ENCODE measurements around the gene MPZL3. TPM values are rescaled to one million over a fixed set of nuclear protein-coding genes. Genes with fewer than 3 reads are reported as not detected.
A peak's percentile ranks its signal among the peaks of the same experiment; 100 is the strongest.

MPZL3 gene
- total and polyA plus RNA-seq, 2 experiments from 2014 or later = 10.2 to 20.6 TPM

- no peak for DNase-seq (ENCODE audit: low spot score)
- 88% methylated on average over 1 of the region's 1 CpG for WGBS (ENCODE audit: low lambda C conversion rate, missing lambda C conversion rate)
- Histone ChIP-seq H3K4me3 (no peak overlapping the region), H2AFZ (no peak overlapping the region), H4K20me1 (ENCODE audit: insufficient read depth, poor library complexity, severe bottlenecking) (no peaks in the 10 kb centered on the region), H3K79me2 (peaks cover 24% of the 10 kb centered on the region), H3K9me3 (ENCODE audit: low read depth) (no peaks in the 10 kb centered on the region), H3K9me2 (replicated peaks; ENCODE audit: insufficient read depth) (no peaks in the 10 kb centered on the region), H3K4me1 (ENCODE audit: insufficient read depth) (peaks cover 19% of the 10 kb centered on the region), H3K4me2 (peak overlapping the region; percentile 73), H3K36me3 (replicated peaks; ENCODE audit: insufficient read depth, low read depth) (no peaks in the 10 kb centered on the region), H3K27ac (peak overlapping the region; percentile 93), H3K27me3 (no peaks in the 10 kb centered on the region)
- TF ChIP-seq EZH2 (IDR thresholded peaks at IDR 0.05; ENCODE audit: borderline replicate concordance) (no peak), EZH2phosphoT487 (IDR thresholded peaks at IDR 0.05; ENCODE audit: low read depth, severe bottlenecking, unreplicated experiment) (no peak), CTCF (IDR thresholded peaks at IDR 0.05; ENCODE audit: poor library complexity) (no peak)
These were observed 13.8 kb upstream of the MPZL3 start for GRCh38 chr11:118265954-118266353.

GRCh38 chr11:118264569-118265465 lies 12.7 kb upstream of the MPZL3 start:
- Histone ChIP-seq H3K4me1 (ENCODE audit: insufficient read depth) (peaks cover 19% of the 10 kb centered on the region), H4K20me1 (ENCODE audit: insufficient read depth, poor library complexity, severe bottlenecking) (no peaks in the 10 kb centered on the region), H3K9me2 (replicated peaks; ENCODE audit: insufficient read depth) (no peaks in the 10 kb centered on the region), H2AFZ (peak overlapping the region; percentile 43), H3K36me3 (replicated peaks; ENCODE audit: insufficient read depth, low read depth) (no peaks in the 10 kb centered on the region), H3K79me2 (peaks cover 24% of the 10 kb centered on the region), H3K9me3 (ENCODE audit: low read depth) (no peaks in the 10 kb centered on the region), H3K4me2 (peak overlapping the region; percentile 73), H3K4me3 (peak overlapping the region; percentile 34), H3K27me3 (no peaks in the 10 kb centered on the region), H3K27ac (peak overlapping the region; percentile 93)
- TF ChIP-seq EZH2 (IDR thresholded peaks at IDR 0.05; ENCODE audit: borderline replicate concordance) = no peak
- TF ChIP-seq CTCF (IDR thresholded peaks at IDR 0.05; ENCODE audit: poor library complexity) = no peak
- TF ChIP-seq EZH2phosphoT487 (IDR thresholded peaks at IDR 0.05; ENCODE audit: low read depth, severe bottlenecking, unreplicated experiment) = no peak
- no peak for DNase-seq (ENCODE audit: low spot score)
- WGBS (ENCODE audit: low lambda C conversion rate, missing lambda C conversion rate) = 35% methylated on average over 13 of the region's 13 CpGs

GRCh38 chr11:118263695-118264568 lies 11.8 kb upstream of the MPZL3 start, which contains the start of gene MPZL2:
Gene MPZL2 (minus strand): TSS chr11:118264297. CDS start chr11:118264153, 144 bp downstream.
- Histone ChIP-seq H3K4me2 (peak within 1 kb of the TSS; percentile 73), H3K9me2 (replicated peaks; ENCODE audit: insufficient read depth) (no peaks in the 10 kb centered on the region)
- 6% methylated on average over 19 of the region's 19 CpGs for WGBS (ENCODE audit: low lambda C conversion rate, missing lambda C conversion rate)

More at GRCh38 chr11:118263695-118264568, 11.8 kb upstream of the MPZL3 start, which contains the start of gene MPZL2:
- H3K27ac ChIP-seq = peak within 1 kb of the TSS; percentile 93
- no peaks in the 10 kb centered on the region for H3K9me3 ChIP-seq (ENCODE audit: low read depth)
- H2AFZ ChIP-seq = peak within 1 kb of the TSS; percentile 43
- peaks cover 26% of the 10 kb centered on the region for H3K79me2 ChIP-seq
- DNase-seq (ENCODE audit: low spot score) = peak; percentile 83
- TF ChIP-seq CTCF (IDR thresholded peaks at IDR 0.05; ENCODE audit: poor library complexity) (peak; percentile 13), EZH2 (IDR thresholded peaks at IDR 0.05; ENCODE audit: borderline replicate concordance) (no peak)
- H3K4me3 ChIP-seq = peak within 1 kb of the TSS; percentile 34
- no peaks in the 10 kb centered on the region for H3K36me3 ChIP-seq (replicated peaks; ENCODE audit: insufficient read depth, low read depth)
- no peaks in the 10 kb centered on the region for H4K20me1 ChIP-seq (ENCODE audit: insufficient read depth, poor library complexity, severe bottlenecking)
- H3K4me1 ChIP-seq (ENCODE audit: insufficient read depth) = peaks cover 19% of the 10 kb centered on the region
- H3K27me3 ChIP-seq = no peaks in the 10 kb centered on the region

All from hepatocyte (in vitro differentiated cells).